BLaER1 (cell line): ENCODE measurements around the gene PTPMT1.

ENCODE experiments used
- H3K27ac ChIP-seq: shearing (Covaris generic); formaldehyde crosslinking; 2 replicates; pipeline ENCODE4 v1.8.1; 2022
- H3K27me3 ChIP-seq: shearing (Covaris generic); formaldehyde crosslinking; 2 replicates; pipeline ENCODE4 v1.8.1; 2022
- H3K36me3 ChIP-seq: shearing (Covaris generic); formaldehyde crosslinking; 2 replicates; pipeline ENCODE4 v1.8.1; 2022
- H3K4me1 ChIP-seq: shearing (Covaris generic); formaldehyde crosslinking; 2 replicates; pipeline ENCODE4 v1.8.1; 2022
- H3K4me2 ChIP-seq: shearing (Covaris generic); formaldehyde crosslinking; 2 replicates; pipeline ENCODE4 v1.8.1; 2022
- H3K4me3 ChIP-seq: shearing (Covaris generic); formaldehyde crosslinking; 2 replicates; pipeline ENCODE4 v1.8.1; 2022
- H3K9ac ChIP-seq: shearing (Covaris generic); formaldehyde crosslinking; 2 replicates; pipeline ENCODE4 v1.8.1; 2022
- H3K9me3 ChIP-seq: shearing (Covaris generic); formaldehyde crosslinking; 2 replicates; pipeline ENCODE4 v1.8.1; 2022
- H4K20me1 ChIP-seq: shearing (Covaris generic); formaldehyde crosslinking; 2 replicates; pipeline ENCODE4 v1.8.1; 2022
- Cebpa-rat ChIP-seq: shearing (Covaris generic); IDR thresholded peaks from 2 replicates; pipeline ENCODE4 v1.8.1; 2022

Gene PTPMT1

GRCh38 chr11:47599902-47600301 lies 34.5 kb downstream of the PTPMT1 start:
- Histone ChIP-seq H3K4me3 (no peak overlapping the region), H3K4me1 (no peaks in the 10 kb centered on the region), H3K27me3 (peaks cover 13% of the 10 kb centered on the region), H4K20me1 (0 out of 2 replicates have a peak, but pooled peaks cover 4% of the 10 kb centered on the region), H3K36me3 (no peaks in the 10 kb centered on the region), H3K27ac (no peak overlapping the region), H3K4me2 (no peak overlapping the region), H3K9ac (no peak overlapping the region), H3K9me3 (no peaks in the 10 kb centered on the region)
- TF ChIP-seq Cebpa-rat, result no peak

GRCh38 chr11:47603295-47603694 lies 37.9 kb downstream of the PTPMT1 start:
- Histone ChIP-seq H3K27ac (no peak overlapping the region), H3K4me2 (no peak overlapping the region), H4K20me1 (no peaks in the 10 kb centered on the region), H3K9me3 (no peaks in the 10 kb centered on the region), H3K4me1 (peaks cover 16% of the 10 kb centered on the region), H3K4me3 (no peak overlapping the region), H3K9ac (no peak overlapping the region), H3K36me3 (no peaks in the 10 kb centered on the region; the same call in 1 of the 2 replicates), H3K27me3 (no peaks in the 10 kb centered on the region)
- TF ChIP-seq Cebpa-rat, result no peak

- Histone ChIP-seq H3K9ac (no peak overlapping the region), H3K36me3 (peaks cover 12% of the 10 kb centered on the region; the same call in 1 of the 2 replicates), H3K4me2 (peak overlapping the region; percentile 48; the same call in 1 of the 2 replicates), H3K9me3 (no peaks in the 10 kb centered on the region), H3K4me3 (no peak overlapping the region), H3K27ac (no peak overlapping the region), H3K4me1 (peaks cover 23% of the 10 kb centered on the region), H3K27me3 (no peaks in the 10 kb centered on the region), H4K20me1 (no peaks in the 10 kb centered on the region)
- no peak for TF ChIP-seq Cebpa-rat
Measured at GRCh38 chr11:47605921-47606320, 40.5 kb downstream of the PTPMT1 start.

- H3K4me3 ChIP-seq, result no peak overlapping the region
- H3K9me3 ChIP-seq, result no peaks in the 10 kb centered on the region
- TF ChIP-seq Cebpa-rat, result no peak
- peak overlapping the region; percentile 48 for H3K4me2 ChIP-seq
- H3K9ac ChIP-seq, result peak overlapping the region; percentile 30; the same call in 1 of the 2 replicates
- no peaks in the 10 kb centered on the region for H4K20me1 ChIP-seq
- H3K27ac ChIP-seq, result 0 out of 2 replicates have a peak overlapping the region, but pooled peaks have one; percentile 10
- H3K27me3 ChIP-seq, result no peaks in the 10 kb centered on the region
- H3K4me1 ChIP-seq, result peaks cover 31% of the 10 kb centered on the region
- peaks cover 13% of the 10 kb centered on the region; the same call in 1 of the 2 replicates for H3K36me3 ChIP-seq
Measured at GRCh38 chr11:47606731-47607130, 41.3 kb downstream of the PTPMT1 start.

GRCh38 chr11:47607380-47607779 lies 42.0 kb downstream of the PTPMT1 start:
- H3K4me1 ChIP-seq, result peaks cover 38% of the 10 kb centered on the region
- H3K9ac ChIP-seq, result no peak overlapping the region
- no peak overlapping the region for H3K27ac ChIP-seq
- no peaks in the 10 kb centered on the region for H3K27me3 ChIP-seq
- no peak overlapping the region for H3K4me3 ChIP-seq
- H4K20me1 ChIP-seq, result no peaks in the 10 kb centered on the region
- TF ChIP-seq Cebpa-rat, result no peak
- H3K36me3 ChIP-seq, result peaks cover 13% of the 10 kb centered on the region; the same call in 1 of the 2 replicates
- no peaks in the 10 kb centered on the region for H3K9me3 ChIP-seq
- 0 out of 2 replicates have a peak overlapping the region, but pooled peaks have one; percentile 48 for H3K4me2 ChIP-seq

- Histone ChIP-seq H3K27me3 (no peaks in the 10 kb centered on the region), H3K9ac (no peak overlapping the region), H3K36me3 (peaks cover 13% of the 10 kb centered on the region; the same call in 1 of the 2 replicates), H3K4me2 (no peak overlapping the region), H3K4me3 (no peak overlapping the region), H3K4me1 (peaks cover 52% of the 10 kb centered on the region), H3K27ac (no peak overlapping the region), H3K9me3 (no peaks in the 10 kb centered on the region), H4K20me1 (no peaks in the 10 kb centered on the region)
- TF ChIP-seq Cebpa-rat, result no peak
Measured at GRCh38 chr11:47609675-47610074, 44.3 kb downstream of the PTPMT1 start.

- Histone ChIP-seq H3K4me1 (peaks cover 48% of the 10 kb centered on the region), H3K4me2 (peak overlapping the region; percentile 60), H3K9ac (peak overlapping the region; percentile 7; the same call in 1 of the 2 replicates), H3K36me3 (peaks cover 24% of the 10 kb centered on the region), H3K4me3 (no peak overlapping the region), H3K27me3 (no peaks in the 10 kb centered on the region), H3K27ac (peak overlapping the region; percentile 67), H3K9me3 (no peaks in the 10 kb centered on the region), H4K20me1 (no peaks in the 10 kb centered on the region)
- no peak for TF ChIP-seq Cebpa-rat
Measured at GRCh38 chr11:47611348-47611794, 46.0 kb downstream of the PTPMT1 start.

- Histone ChIP-seq H3K9ac (no peak overlapping the region), H3K27me3 (no peaks in the 10 kb centered on the region), H4K20me1 (no peaks in the 10 kb centered on the region), H3K4me2 (no peak overlapping the region), H3K36me3 (peaks cover 58% of the 10 kb centered on the region), H3K4me3 (no peak overlapping the region), H3K4me1 (peaks cover 46% of the 10 kb centered on the region), H3K27ac (no peak overlapping the region), H3K9me3 (no peaks in the 10 kb centered on the region)
- no peak for TF ChIP-seq Cebpa-rat
Measured at GRCh38 chr11:47615249-47615648, 49.9 kb downstream of the PTPMT1 start.

GRCh38 chr11:47616726-47617416 lies 51.5 kb downstream of the PTPMT1 start:
- no peak overlapping the region for H3K9ac ChIP-seq
- no peak for TF ChIP-seq Cebpa-rat
- no peak overlapping the region; the same call in 1 of the 2 replicates for H3K4me2 ChIP-seq
- no peaks in the 10 kb centered on the region for H3K9me3 ChIP-seq
- H3K4me3 ChIP-seq, result no peak overlapping the region
- H4K20me1 ChIP-seq, result no peaks in the 10 kb centered on the region
- H3K27me3 ChIP-seq, result no peaks in the 10 kb centered on the region
- peaks cover 66% of the 10 kb centered on the region for H3K36me3 ChIP-seq
- H3K27ac ChIP-seq, result no peak overlapping the region
- H3K4me1 ChIP-seq, result peaks cover 30% of the 10 kb centered on the region

- peaks cover 72% of the 10 kb centered on the region for H3K36me3 ChIP-seq
- H3K27ac ChIP-seq, result no peak overlapping the region
Measured at GRCh38 chr11:47617417-47617809, 52.0 kb downstream of the PTPMT1 start.

More at GRCh38 chr11:47617417-47617809, 52.0 kb downstream of the PTPMT1 start:
- Histone ChIP-seq H3K4me2 (peak overlapping the region; percentile 20; the same call in 1 of the 2 replicates), H3K4me3 (no peak overlapping the region), H3K4me1 (peaks cover 25% of the 10 kb centered on the region), H4K20me1 (no peaks in the 10 kb centered on the region), H3K9ac (no peak overlapping the region), H3K9me3 (no peaks in the 10 kb centered on the region), H3K27me3 (no peaks in the 10 kb centered on the region)
- no peak for TF ChIP-seq Cebpa-rat
